ENCODE data around the gene C1orf226. TPM values are rescaled to one million over a fixed set of nuclear protein-coding genes. Genes with fewer than 3 reads are reported as not detected.
"Not testable (repeated sequence)": the region's sequence is repeated elsewhere in the genome, so short reads cannot be mapped to it uniquely, and the experiment has no call there.

Gene C1orf226
- total RNA-seq, 1 experiment from 2014 or later = 0.03 TPM

DNA sequence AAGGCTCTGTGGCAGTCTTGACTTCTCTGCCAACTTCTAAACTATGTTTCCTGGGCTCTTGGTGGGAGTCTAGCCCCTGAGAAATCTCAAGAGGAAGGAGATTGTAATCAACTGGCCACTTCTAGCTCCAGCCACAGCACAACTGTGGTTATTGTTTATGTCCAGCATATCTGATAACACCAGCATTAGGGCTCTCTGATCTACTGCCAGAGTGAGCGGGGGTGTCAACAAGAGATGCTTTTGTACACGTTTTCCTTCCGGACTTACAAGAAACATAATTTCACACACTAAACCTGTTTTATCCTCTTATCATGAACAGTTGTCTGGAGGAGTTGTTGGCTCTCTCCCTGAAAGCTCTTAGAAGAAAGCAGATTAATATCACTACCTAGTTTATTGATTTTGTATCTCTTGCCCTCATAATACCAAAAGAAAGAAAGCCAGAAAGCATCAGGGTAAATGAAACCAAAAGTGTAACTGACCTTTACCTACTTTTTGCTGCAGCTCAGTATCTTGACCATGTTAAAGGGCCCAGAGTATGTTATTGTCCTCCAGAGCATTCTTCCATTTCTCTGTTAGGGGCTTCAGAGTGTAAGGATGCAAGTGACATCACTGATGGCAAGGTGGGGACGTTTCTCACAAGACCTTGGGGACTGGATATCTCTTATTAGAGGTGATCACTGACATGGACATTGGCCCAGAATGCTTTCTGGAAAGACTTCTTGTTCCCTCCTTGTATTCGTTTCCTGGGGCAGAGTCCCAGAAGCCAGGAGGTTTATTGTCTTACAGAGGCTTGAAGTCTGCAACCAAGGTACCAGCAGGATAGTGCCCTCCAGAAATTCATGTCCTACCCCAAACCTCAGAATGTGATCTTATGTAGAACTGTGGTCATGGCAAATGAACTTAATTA lies 40.0 kb downstream of the C1orf226 start:
- in situ Hi-C loops (cut with HindIII; ENCODE audit: low pct_unique_long_range_greater_than_20kb, low sequenced_read_pairs) = no loop called here
- no peak for DNase-seq (ENCODE audit: low read depth)

DNA sequence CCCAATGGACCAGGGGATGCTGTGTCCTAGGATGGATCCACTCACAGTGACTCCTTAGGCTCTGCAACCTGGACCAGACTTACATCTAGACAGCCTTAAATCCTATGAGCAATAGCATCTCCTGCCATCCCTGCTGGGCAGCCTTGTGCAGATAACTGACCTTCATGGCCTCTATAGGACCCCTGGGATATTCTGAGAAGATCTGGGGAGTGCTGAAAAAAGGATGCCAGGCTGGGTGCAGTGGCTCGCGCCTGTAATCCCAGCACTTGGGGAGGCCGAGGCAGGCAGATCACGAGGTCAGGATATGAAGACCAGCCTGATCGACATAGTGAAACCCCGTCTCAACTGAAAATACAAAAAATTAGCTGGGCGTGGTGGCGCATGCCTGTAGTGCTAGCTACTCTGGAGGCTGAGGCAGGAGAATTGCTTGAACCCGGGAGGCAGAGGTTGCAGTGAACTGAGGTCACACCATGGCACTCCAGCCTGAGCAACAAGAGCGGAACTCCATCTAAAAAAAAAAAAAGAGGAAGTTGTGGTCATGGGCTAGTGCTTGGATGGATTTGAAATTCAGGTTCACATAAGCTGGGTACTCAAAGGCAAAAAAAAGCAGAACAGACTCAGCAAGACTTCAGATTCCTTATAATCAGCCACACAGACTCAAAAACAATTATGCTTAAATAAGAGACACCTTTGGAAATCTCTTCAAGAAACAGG lies 41.3 kb downstream of the C1orf226 start:
- DNase-seq (ENCODE audit: low read depth) = no peak
- in situ Hi-C loops (cut with HindIII; ENCODE audit: low pct_unique_long_range_greater_than_20kb, low sequenced_read_pairs) = no loop called here

DNA sequence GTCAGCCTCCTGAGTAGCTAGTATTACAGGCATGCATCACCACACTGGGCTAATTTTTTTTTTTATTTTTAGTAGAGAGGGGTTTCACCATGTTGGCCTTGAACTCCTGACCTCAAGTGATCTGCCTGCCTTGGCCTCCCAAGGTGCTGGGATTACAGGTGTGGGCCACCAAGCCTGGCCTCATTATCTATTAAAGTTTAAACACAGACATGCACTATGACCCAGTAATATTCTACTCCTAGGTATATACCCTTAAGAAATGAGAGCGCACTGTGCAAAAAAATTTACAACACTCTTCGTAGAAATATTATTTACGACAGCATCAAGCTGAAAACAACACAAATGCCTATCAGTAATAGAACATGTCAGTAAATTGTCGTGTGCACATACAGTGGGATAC lies 49.1 kb downstream of the C1orf226 start:
- in situ Hi-C loops (cut with HindIII; ENCODE audit: low pct_unique_long_range_greater_than_20kb, low sequenced_read_pairs) = no loop called here

DNA sequence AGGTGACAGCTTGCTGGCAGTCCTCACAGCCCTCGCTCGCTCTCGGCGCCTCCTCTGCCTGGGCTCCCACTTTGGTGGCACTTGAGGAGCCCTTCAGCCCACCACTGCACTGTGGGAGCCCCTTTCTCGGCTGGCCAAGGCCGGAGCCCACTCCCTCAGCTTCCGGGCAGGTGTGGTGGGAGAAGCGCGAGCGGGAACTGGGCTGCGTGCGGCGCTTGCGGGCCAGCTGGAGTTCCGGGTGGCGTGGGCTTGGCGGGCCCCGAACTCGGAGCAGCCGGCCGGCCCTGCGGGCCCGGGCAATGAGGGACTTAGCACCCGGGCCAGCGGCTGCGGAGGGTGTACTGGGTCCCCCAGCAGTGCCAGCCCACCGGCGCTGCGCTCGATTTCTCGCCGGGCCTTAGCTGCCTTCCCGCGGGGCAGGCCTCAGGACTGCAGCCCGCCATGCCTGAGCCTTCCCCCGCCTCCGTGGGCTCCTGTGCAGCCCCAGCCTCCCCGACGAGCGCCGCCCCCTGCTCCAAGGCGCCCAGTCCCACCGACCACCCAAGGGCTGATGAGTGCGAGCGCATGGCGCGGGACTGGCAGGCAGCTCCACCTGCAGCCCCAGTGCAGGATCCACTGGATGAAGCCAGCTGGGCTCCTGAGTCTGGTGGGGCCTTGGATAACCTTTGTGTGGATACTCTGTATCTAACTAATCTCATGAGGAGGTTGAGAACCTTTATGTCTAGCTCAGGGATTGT lies 51.6 kb downstream of the C1orf226 start:
- DNase-seq (ENCODE audit: low read depth); in situ Hi-C loops (cut with HindIII; ENCODE audit: low pct_unique_long_range_greater_than_20kb, low sequenced_read_pairs): not testable (repeated sequence)

More for the DNA sequence above, 49.1 kb downstream of the C1orf226 start:
- no peak for DNase-seq (ENCODE audit: low read depth)

Other genes with a start within 250 kb of the C1orf226 start
- gene SPATA46, start 4.9 kb upstream of the C1orf226 start, total RNA-seq (2014; rRNA removed; shearing (Covaris generic); ENCODE audit: low replicate concordance) = not detected in 2 replicates
- gene SH2D1B, start 30.4 kb downstream of the C1orf226 start, total RNA-seq (2014; rRNA removed; shearing (Covaris generic); ENCODE audit: low replicate concordance) = not detected in 2 replicates
- 25.3 and 33.6 TPM in 2 replicates for gene UHMK1, start 116.1 kb downstream of the C1orf226 start, total RNA-seq (2014; rRNA removed; shearing (Covaris generic); ENCODE audit: low replicate concordance)
- 39.4 and 46.9 TPM in 2 replicates for gene UAP1, start 180.0 kb downstream of the C1orf226 start, total RNA-seq (2014; rRNA removed; shearing (Covaris generic); ENCODE audit: low replicate concordance)

Measured in Caki2 (cell line).